PC-9 (cell line): ENCODE results near the gene OS9. TPM values are rescaled to one million over a fixed set of nuclear protein-coding genes. Genes with fewer than 3 reads are reported as not detected.
A peak's percentile ranks its signal among the peaks of the same experiment; 100 is the strongest.

Experiments
- BruUV-seq: library from RNA; stranded (reverse); fragments of 400-500 nt; replicated peaks from 2 replicates; lab custom pipeline; 2021; lab: Mats Ljungman, UMichigan
- CTCF ChIA-PET: fragments of 300-600 bp; sonication (Branson Sonifier 250); formaldehyde crosslinking; loops from one replicate; lab custom pipeline; 2022; ENCODE audit warnings: antibody characterized with exemption; lab: Charles Lee
- POLR2A ChIA-PET: fragments of 300-600 bp; sonication (Branson Sonifier 250); formaldehyde crosslinking; loops from one replicate; lab custom pipeline; 2022; ENCODE audit warnings: antibody characterized with exemption; ENCODE audit not compliant: unreplicated experiment; lab: Charles Lee
- DNase-seq, 2 experiments: peaks; one replicate each; pipeline versions ENCODE4 v3.0.0 to v3.0.0-alpha.2; 2015 to 2022; ENCODE audit warnings: mixed read lengths in 1 of 2
- H2AFZ ChIP-seq: fragments of 200-600 bp; sonication (generic); 2 replicates; pipeline ENCODE4 v1.8.1; 2017; ENCODE audit warnings: antibody characterized with exemption
- H3F3A ChIP-seq: fragments of 200-600 bp; sonication (generic); 2 replicates; pipeline ENCODE4 v1.8.1; 2017; ENCODE audit warnings: antibody characterized with exemption, mild to moderate bottlenecking, low read depth; ENCODE audit not compliant: insufficient read depth
- H3K27ac ChIP-seq: fragments of 200-600 bp; sonication (generic); 2 replicates; pipeline ENCODE4 v1.6.1; 2016; ENCODE audit warnings: mixed run types
- H3K27me3 ChIP-seq: fragments of 200-600 bp; sonication (generic); 2 replicates; pipeline ENCODE4 v1.6.1; 2016; ENCODE audit warnings: low read depth, mixed run types; ENCODE audit not compliant: insufficient read depth
- H3K36me3 ChIP-seq: fragments of 200-600 bp; sonication (generic); 2 replicates; pipeline ENCODE4 v1.6.1; 2016; ENCODE audit warnings: low read depth, mixed run types
- H3K4me1 ChIP-seq: fragments of 200-600 bp; sonication (generic); replicated peaks from 2 replicates; pipeline ENCODE4 v1.6.1; 2016; ENCODE audit warnings: mixed run types; ENCODE audit not compliant: insufficient read depth
- H3K4me2 ChIP-seq: fragments of 200-600 bp; sonication (generic); 2 replicates; pipeline ENCODE4 v1.6.1; 2017; ENCODE audit warnings: mixed run types
- H3K4me3 ChIP-seq: fragments of 200-600 bp; sonication (generic); 2 replicates; pipeline ENCODE4 v1.6.1; 2016; ENCODE audit warnings: mixed run types
- H3K79me2 ChIP-seq: fragments of 200-600 bp; sonication (generic); 2 replicates; pipeline ENCODE4 v1.6.1; 2017; ENCODE audit warnings: low read depth, mixed run types
- H3K9me2 ChIP-seq: fragments of 200-600 bp; sonication (generic); 2 replicates; pipeline ENCODE4 v1.8.1; 2017; ENCODE audit warnings: mild to moderate bottlenecking; ENCODE audit not compliant: insufficient read depth
- H3K9me3 ChIP-seq: fragments of 200-600 bp; sonication (generic); 2 replicates; pipeline ENCODE4 v1.8.1; 2016; ENCODE audit warnings: low read depth; ENCODE audit not compliant: insufficient read depth
- H4K20me1 ChIP-seq: fragments of 200-600 bp; sonication (generic); 2 replicates; pipeline ENCODE4 v1.8.1; 2017; ENCODE audit not compliant: insufficient read depth
- CTCF ChIP-seq: fragments of 200-600 bp; sonication (generic); conservative IDR thresholded peaks from 2 replicates; pipeline ENCODE4 v1.6.1; 2017; ENCODE audit warnings: mixed run types, antibody characterized with exemption, mild to moderate bottlenecking, moderate library complexity
- EZH2 ChIP-seq: fragments of 200-600 bp; sonication (generic); IDR thresholded peaks from 2 replicates; pipeline ENCODE4 v1.8.0; 2017; ENCODE audit warnings: antibody characterized with exemption, low read depth
- intact Hi-C: fragments of 100-400 bp; cut with micrococcal nuclease; formaldehyde crosslinking; loops from one replicate; pipeline ENCODE4 v1.10.0; 2022; ENCODE audit not compliant: unreplicated experiment
- total RNA-seq: library from RNA; stranded (reverse); gene quantifications from 2 replicates; pipeline ENCODE4 v1.2.3, GENCODE V29; 2021

OS9 gene
- total RNA-seq, 1 experiment from 2014 or later = 96.7 TPM

DNA sequence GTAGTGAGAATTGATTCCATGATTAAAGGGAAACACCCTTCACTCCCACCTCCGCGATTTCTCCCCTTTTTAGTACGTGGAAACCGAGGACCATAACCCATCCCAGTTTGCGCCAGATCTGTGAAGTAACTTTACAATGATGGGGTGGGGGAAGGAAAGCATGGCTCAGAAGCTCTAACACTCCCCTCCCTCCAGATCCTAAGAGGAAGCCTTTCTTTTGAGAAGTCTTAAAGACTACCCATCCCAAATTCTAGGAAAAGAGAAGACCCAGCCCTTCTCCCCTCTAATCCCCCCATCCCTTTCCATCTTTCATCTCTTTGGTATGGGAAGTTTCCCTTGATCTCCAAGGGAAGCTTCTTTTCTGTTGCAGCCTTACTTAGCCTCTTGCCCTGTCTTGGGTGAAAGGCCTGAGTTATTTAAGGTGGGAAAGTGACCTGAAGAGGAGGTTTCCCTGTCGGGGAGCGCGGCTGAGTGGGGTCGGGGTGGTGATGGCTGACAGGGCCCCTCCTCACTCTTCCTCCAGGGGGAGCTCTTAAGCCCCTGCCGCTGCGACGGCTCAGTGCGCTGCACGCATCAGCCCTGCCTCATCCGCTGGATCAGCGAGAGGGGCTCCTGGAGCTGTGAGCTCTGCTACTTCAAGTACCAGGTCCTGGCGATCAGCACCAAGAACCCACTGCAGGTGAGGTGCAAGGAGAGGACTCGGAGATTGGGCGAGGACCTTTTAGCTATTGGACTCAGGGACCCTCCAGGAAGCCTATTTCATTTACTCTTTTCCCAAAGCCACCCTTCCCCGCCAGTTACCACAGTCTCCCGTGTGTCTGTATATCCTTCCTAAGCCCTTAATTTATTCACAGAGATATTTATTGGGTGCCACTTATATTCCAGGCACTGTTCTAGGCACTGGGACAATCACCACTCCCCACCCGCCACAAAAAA, 62.7 kb downstream of the OS9 start:
- Histone ChIP-seq H3K4me2 (peak overlapping the region; percentile 93), H3K9me3 (no peaks in the 10 kb centered on the region), H2AFZ (no peak overlapping the region; the same call in 1 of the 2 replicates), H3K36me3 (no peaks in the 10 kb centered on the region), H3K9me2 (no peaks in the 10 kb centered on the region), H3K4me3 (peak overlapping the region; percentile 68), H3F3A (peaks cover 13% of the 10 kb centered on the region; the same call in 1 of the 2 replicates), H3K79me2 (peaks cover 4% of the 10 kb centered on the region), H3K27me3 (no peaks in the 10 kb centered on the region), H3K27ac (no peak overlapping the region), H4K20me1 (no peaks in the 10 kb centered on the region; the same call in 1 of the 2 replicates), H3K4me1 (peaks cover 20% of the 10 kb centered on the region)
- ChIA-PET POLR2A (no interaction called here), CTCF (interaction anchor here (0.5 to 0.8 kb wide), 3 partner anchors 15 to 217 kb away, joined by 3 to 7 read pairs (median 4); partner anchors contain the start of genes EEF1AKMT3 and METTL1)
- TSS peak; percentile 23 for BruUV-seq
- TF ChIP-seq CTCF = no peak; the same call in 1 of the 2 replicates
- no peak for TF ChIP-seq EZH2
- DNase-seq = no peak
- intact Hi-C loops = no loop called here

DNA sequence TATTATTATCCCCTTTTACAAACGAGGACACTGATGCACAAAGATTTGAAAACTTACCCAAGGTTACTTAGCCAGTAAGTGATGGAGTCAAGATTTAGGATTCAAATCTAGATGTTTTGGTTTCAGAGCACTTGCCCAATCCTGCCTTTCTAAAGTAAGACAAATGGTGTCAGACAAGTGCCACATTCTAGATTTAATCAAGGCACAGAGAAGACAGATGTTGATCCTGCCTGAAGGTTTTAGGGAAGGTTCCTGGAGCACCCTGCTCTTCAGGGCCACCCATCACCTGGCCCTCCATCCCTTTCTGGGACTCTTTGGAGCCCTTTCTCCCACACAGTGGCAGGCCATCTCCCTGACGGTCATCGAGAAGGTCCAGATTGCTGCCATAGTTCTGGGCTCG, 63.8 kb downstream of the OS9 start:
- Histone ChIP-seq H3F3A (peaks cover 13% of the 10 kb centered on the region; the same call in 1 of the 2 replicates), H3K36me3 (no peaks in the 10 kb centered on the region), H3K9me3 (no peaks in the 10 kb centered on the region), H3K79me2 (no peaks in the 10 kb centered on the region), H3K9me2 (no peaks in the 10 kb centered on the region), H3K27ac (no peak overlapping the region), H3K4me1 (peaks cover 18% of the 10 kb centered on the region), H4K20me1 (no peaks in the 10 kb centered on the region; the same call in 1 of the 2 replicates), H3K27me3 (no peaks in the 10 kb centered on the region), H3K4me2 (no peak overlapping the region), H2AFZ (no peak overlapping the region), H3K4me3 (no peak overlapping the region)
- TF ChIP-seq EZH2 = no peak
- TF ChIP-seq CTCF = no peak
- CTCF ChIA-PET = no interaction called here
- POLR2A ChIA-PET = no interaction called here
- intact Hi-C loops = no loop called here
- no TSS peak for BruUV-seq
- no peak for DNase-seq

- H3K4me3 ChIP-seq = no peak overlapping the region
- no TSS peak for BruUV-seq
- H4K20me1 ChIP-seq = no peaks in the 10 kb centered on the region; the same call in 1 of the 2 replicates
- H3K27me3 ChIP-seq = peaks cover 3% of the 10 kb centered on the region; the same call in 1 of the 2 replicates
- no peaks in the 10 kb centered on the region for H3K36me3 ChIP-seq
- H3K9me3 ChIP-seq = no peaks in the 10 kb centered on the region
- ChIA-PET CTCF (no interaction called here), POLR2A (interaction anchor here (0.6 to 0.8 kb wide), 3 partner anchors 20 to 179 kb away, joined by 5 to 8 read pairs (median 6); no protein-coding TSS in a partner anchor)
- no peak for DNase-seq
- no peaks in the 10 kb centered on the region for H3K9me2 ChIP-seq
- no peak overlapping the region for H2AFZ ChIP-seq
- peaks cover 9% of the 10 kb centered on the region; the same call in 1 of the 2 replicates for H3F3A ChIP-seq
- TF ChIP-seq EZH2 (no peak), CTCF (no peak)
- intact Hi-C loops = no loop called here
- no peak overlapping the region for H3K4me2 ChIP-seq
- H3K27ac ChIP-seq = no peak overlapping the region
- no peaks in the 10 kb centered on the region for H3K79me2 ChIP-seq
- peaks cover 9% of the 10 kb centered on the region for H3K4me1 ChIP-seq
Observed at GRCh38 chr12:57758552-57759359, 64.8 kb downstream of the OS9 start.
